ENCODE measurements around the gene CDCP1.

CDCP1 gene

DNA sequence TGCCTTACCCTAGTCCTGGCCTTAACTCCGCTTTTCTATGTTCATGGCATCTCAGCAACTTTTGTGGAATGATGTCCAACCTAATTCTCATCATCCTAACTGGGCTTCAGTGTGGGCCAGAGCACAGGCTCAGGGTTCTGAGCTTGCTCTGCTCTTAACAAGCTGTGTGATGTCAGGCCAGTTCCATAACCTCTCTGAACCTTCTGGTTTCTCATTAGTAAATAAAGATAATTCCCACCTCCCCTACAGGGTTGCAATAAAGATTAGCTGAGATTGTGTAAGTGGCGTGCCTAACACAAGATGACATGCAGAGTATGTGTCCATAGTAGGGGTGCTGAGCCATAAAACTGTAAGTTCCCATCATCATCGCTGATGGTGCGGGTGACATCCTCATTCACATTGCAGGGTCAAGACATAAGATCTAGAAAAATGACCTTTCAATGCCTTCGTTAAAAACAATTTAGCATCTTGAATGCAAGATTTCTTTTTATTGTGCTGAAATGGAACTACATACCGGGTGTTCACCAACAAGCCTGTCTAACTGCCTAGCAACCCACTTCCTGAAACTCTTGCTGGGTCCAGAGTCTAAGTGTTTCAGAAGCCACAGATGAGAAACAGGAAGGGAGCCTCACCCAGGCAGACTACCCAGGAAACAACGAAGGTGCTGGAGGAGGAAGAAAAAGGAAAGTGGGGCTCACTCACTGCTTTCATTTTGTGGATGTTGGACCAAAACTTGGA lies 36.2 kb downstream of the CDCP1 start:
- no peak for FAIRE-seq
- DNase-seq (ENCODE audit: insufficient read length, low spot score), result no peak
- TF ChIP-seq, protein P1, sequence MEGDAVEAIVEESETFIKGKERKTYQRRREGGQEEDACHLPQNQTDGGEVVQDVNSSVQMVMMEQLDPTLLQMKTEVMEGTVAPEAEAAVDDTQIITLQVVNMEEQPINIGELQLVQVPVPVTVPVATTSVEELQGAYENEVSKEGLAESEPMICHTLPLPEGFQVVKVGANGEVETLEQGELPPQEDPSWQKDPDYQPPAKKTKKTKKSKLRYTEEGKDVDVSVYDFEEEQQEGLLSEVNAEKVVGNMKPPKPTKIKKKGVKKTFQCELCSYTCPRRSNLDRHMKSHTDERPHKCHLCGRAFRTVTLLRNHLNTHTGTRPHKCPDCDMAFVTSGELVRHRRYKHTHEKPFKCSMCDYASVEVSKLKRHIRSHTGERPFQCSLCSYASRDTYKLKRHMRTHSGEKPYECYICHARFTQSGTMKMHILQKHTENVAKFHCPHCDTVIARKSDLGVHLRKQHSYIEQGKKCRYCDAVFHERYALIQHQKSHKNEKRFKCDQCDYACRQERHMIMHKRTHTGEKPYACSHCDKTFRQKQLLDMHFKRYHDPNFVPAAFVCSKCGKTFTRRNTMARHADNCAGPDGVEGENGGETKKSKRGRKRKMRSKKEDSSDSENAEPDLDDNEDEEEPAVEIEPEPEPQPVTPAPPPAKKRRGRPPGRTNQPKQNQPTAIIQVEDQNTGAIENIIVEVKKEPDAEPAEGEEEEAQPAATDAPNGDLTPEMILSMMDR (IDR thresholded peaks at IDR 0.05; ENCODE audit: insufficient read depth, missing control alignments), result no peak

DNA sequence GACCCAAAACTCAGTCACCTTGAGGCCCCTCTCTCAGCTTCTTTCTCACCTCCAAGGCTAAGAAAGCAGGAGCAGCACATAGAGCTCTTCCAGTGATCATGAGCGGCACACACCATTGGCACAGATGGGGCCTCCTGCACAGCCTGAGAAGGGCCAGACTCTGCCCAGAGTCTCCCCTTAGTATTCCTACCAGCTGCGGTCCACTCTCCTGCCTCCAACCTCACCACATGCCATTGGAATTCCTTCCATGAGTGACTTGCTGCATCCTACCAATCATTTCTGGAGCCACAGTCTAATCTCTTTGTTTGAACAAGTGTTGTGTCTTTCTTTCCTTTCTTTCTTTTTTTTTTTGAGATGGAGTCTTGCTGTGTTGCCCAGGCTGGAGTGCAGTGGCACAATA lies 39.3 kb downstream of the CDCP1 start:
- no peak for FAIRE-seq
- DNase-seq (ENCODE audit: insufficient read length, low spot score), result no peak
- TF ChIP-seq, protein P1 (IDR thresholded peaks at IDR 0.05; ENCODE audit: insufficient read depth, missing control alignments), result no peak

DNA sequence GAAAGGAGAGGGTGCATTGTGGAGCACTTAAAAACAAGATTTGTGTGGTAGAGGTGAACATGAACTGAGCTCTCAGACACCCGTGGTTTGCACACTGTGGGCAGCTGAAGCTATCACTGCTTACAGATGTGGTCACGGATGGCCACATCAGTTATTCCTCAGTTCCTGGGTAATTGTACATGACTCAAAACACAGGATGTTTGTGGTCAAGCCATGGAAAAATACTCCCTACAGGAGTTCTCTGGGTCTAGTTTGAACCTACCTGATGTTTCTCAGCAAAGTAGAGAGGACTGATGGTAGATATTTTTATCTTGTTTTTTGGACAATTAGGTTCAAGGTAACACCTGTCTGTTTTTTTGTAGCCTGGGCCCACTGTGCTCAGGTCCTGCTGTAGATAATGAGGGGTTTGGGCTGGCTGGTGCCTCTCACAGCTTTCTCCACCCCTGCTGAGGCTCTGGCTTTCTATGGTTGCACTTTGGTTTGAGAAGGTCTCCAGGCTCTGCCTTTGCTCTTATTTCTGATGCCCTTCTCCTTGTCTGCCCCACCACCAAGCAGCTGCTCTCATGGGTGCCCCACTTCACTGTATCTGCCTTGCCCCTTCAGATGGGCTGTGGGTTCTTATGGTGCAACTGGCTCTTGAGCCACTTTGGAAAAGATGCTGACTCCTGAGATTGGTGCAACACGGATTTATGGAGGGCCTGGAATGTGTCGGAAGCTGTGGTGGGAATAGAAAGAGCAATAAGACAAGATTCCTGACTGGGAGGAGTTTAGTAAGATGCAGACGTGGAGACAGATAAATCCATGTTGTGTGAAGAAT lies 40.1 kb downstream of the CDCP1 start:
- TF ChIP-seq, protein P1 (IDR thresholded peaks at IDR 0.05; ENCODE audit: insufficient read depth, missing control alignments), result no peak
- DNase-seq (ENCODE audit: insufficient read length, low spot score) (no peak), FAIRE-seq (no peak)

DNA sequence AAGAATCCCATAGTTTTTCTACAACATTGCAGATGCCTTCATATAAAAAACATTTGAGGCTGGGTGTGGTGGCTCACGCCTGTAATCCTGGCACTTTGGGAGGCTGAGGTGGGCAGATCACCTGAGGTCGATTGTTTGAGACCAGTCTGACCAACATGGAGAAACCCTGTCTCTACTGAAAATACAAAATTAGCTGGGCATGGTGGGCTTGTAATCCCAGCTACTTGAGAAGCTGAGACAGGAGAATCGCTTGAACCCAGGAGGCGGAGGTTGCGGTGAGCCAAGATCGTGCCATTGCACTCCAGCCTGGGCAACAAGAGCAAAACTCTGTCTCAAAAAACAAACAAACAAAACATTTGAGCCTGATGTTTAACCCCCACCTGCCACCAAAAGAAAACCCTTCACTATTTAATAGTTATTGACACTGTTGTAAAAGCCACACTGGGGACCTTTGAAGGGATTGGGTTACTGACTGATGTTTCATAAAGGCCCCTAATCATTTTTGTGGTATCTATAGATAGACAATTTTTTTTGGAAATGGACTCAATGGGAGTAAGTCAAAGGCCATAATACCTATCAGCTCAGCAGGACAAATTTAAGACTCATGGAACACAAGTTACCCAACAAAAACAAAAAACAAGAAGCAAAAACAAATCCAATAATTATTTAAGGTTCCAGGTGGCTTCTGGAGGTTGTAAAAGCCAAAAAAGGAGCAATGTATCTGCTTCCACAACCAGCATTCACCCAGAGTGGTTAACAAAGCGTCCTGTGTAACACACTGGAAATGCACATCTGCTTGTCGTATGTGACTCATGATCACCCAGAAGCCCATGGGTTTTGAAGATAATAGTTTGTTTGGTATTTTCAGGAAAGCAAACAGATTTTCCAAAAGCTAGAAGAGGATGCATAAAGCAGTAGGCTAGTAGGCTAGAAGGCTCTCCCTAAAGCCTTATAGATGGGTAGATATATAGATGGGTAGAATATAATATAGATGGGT lies 41.2 kb downstream of the CDCP1 start:
- TF ChIP-seq, protein P1 (IDR thresholded peaks at IDR 0.05; ENCODE audit: insufficient read depth, missing control alignments), result no peak
- DNase-seq (ENCODE audit: insufficient read length, low spot score) (no peak), FAIRE-seq (no peak)

DNA sequence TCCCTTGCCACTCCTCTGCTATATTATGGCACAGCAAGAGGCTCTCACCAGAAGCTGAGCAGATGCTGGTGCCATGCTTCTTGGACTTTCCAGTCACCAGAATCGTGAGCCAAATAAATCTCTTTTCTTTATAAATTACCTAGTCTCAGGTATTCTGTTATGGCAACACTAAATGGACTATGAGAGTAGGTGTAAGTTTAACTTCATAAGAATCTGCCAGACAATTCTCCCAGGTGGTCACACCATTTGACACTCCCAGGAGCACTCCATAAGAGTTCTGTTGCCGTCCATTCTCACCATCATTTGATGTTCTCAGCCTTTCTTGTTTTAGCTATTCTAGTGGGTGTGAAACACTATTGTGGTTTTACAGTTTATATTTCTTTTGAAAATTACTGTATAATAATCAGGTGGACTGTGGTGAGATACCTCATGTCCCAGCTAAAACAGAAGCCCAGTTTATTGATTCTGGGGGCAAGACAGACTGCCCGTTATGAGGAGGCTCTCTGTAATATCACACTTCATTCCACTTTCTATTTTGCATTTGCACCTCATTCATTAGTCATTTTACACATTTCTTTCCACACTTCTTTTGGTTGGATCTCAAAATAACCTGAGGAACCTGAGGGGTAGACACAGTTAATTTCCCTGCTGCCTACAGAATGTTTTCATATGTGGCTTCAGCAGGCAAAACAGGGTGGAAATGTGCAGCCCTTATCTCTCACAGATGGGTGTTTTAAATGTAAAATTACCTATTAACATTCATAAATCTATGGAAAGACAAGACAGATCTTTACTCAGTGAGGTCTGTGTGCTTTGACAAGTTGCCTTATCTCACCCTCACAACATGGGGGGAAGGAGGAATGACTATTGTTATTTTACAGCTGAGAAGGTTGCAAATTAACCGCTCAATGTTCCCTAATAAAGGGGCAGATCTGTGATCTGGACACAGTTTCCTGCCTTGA lies 42.1 kb downstream of the CDCP1 start:
- no peak for FAIRE-seq
- no peak for DNase-seq (ENCODE audit: insufficient read length, low spot score)
- TF ChIP-seq, protein P1 (IDR thresholded peaks at IDR 0.05; ENCODE audit: insufficient read depth, missing control alignments), result no peak

DNA sequence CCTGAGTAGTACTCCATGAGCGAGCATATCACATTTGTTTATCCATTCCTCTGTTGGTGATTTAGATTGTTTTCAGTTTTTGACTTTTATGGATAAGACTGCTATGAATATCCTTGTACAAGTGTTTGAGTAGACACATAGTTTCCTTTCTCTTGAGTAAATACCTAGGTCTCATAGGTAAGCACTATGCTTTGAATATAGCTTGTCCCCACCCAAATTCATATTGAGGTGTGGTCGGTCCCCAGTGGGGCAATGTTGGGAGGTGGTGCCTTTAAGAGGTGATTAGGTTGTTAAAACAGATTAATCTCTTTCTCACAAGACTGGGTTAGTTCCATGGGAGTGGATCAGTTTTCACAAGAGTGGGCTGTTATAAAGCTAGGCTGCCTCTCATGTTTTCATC lies 42.8 kb downstream of the CDCP1 start:
- FAIRE-seq, result no peak
- TF ChIP-seq, protein P1 (IDR thresholded peaks at IDR 0.05; ENCODE audit: insufficient read depth, missing control alignments), result no peak
- DNase-seq (ENCODE audit: insufficient read length, low spot score), result no peak
